Epidermal melanocyte (primary cell): ENCODE measurements around the gene EML3.
"Not testable (repeated sequence)": the region's sequence is repeated elsewhere in the genome, so short reads cannot be mapped to it uniquely, and the experiment has no call there.

Source experiments
- DNase-seq: peaks from one replicate; pipeline ENCODE4 v3.0.0; 2011; ENCODE audit warnings: low spot score; ENCODE audit not compliant: insufficient read length

The EML3 gene

GRCh38 chr11:62599901-62600300 lies 12.7 kb downstream of the EML3 start:
- no peak for DNase-seq

GRCh38 chr11:62599069-62599696 lies 13.4 kb downstream of the EML3 start:
- peak; percentile 98 for DNase-seq

- DNase-seq: no peak
These were observed 17.5 kb downstream of the EML3 start for GRCh38 chr11:62595124-62595523.

GRCh38 chr11:62593434-62594044 lies 19.0 kb downstream of the EML3 start:
- DNase-seq: no peak

- DNase-seq: no peak
These were observed 19.6 kb downstream of the EML3 start for GRCh38 chr11:62592989-62593421.

GRCh38 chr11:62592146-62592815 lies 20.3 kb downstream of the EML3 start:
- DNase-seq: no peak

- DNase-seq: peak; percentile 92
These were observed 21.0 kb downstream of the EML3 start, which contains the start of gene TUT1 for GRCh38 chr11:62591448-62592145. TUT1 (minus strand) TSS chr11:62591523; CDS start chr11:62591485, 38 bp downstream.

- DNase-seq: no peak
These were observed 23.5 kb downstream of the EML3 start for GRCh38 chr11:62588966-62589637.

GRCh38 chr11:62585356-62585755 lies 27.2 kb downstream of the EML3 start:
- DNase-seq: not testable (repeated sequence)

- not testable (repeated sequence) for DNase-seq
These were observed 30.8 kb downstream of the EML3 start for GRCh38 chr11:62581735-62582134.

- DNase-seq: no peak
These were observed 31.4 kb downstream of the EML3 start for GRCh38 chr11:62580959-62581715.

- no peak for DNase-seq
These were observed 33.3 kb downstream of the EML3 start for GRCh38 chr11:62579252-62579651.

- no peak for DNase-seq
These were observed 34.0 kb downstream of the EML3 start for GRCh38 chr11:62578541-62578940.

GRCh38 chr11:62577046-62577714 lies 35.4 kb downstream of the EML3 start:
- DNase-seq: no peak

GRCh38 chr11:62575837-62576236 lies 36.7 kb downstream of the EML3 start:
- no peak for DNase-seq

- no peak for DNase-seq
These were observed 37.4 kb downstream of the EML3 start for GRCh38 chr11:62575156-62575555.

GRCh38 chr11:62574363-62575071 lies 38.1 kb downstream of the EML3 start:
- DNase-seq: no peak

- peak; percentile 97 for DNase-seq
These were observed 38.8 kb downstream of the EML3 start, which contains the start of gene EEF1G for GRCh38 chr11:62573592-62574362. EEF1G (minus strand) TSS chr11:62573891; CDS start chr11:62573842, 49 bp downstream.
